Measurements from ENCODE around the gene AAMDC. TPM values are rescaled to one million over a fixed set of nuclear protein-coding genes. Genes with fewer than 3 reads are reported as not detected.

Gene AAMDC
- polyA plus RNA-seq, 1 donor from 2014 or later = 9.7 TPM

GRCh38 chr11:77819411-77819920 is 1.5 kb upstream of the AAMDC start:
- Histone ChIP-seq H3K36me3 (ENCODE audit: insufficient read depth, low read length) (no peaks in the 10 kb centered on the region), H3K9me3 (ENCODE audit: low read length) (peaks cover 4% of the 10 kb centered on the region), H4K20me1 (ENCODE audit: insufficient read depth) (no peaks in the 10 kb centered on the region), H3K27me3 (ENCODE audit: insufficient read depth, low read depth, low read length) (no peaks in the 10 kb centered on the region), H3K9me2 (ENCODE audit: insufficient read depth, low read length) (no peaks in the 10 kb centered on the region), H3K27ac (ENCODE audit: low read length) (peak overlapping the region; percentile 95), H3F3A (ENCODE audit: insufficient read depth, low read length, poor library complexity, severe bottlenecking) (peaks cover 7% of the 10 kb centered on the region), H3K79me2 (replicated peaks; ENCODE audit: insufficient read depth, low read length) (peaks cover 44% of the 10 kb centered on the region), H2AFZ (ENCODE audit: low read depth, low read length) (peak overlapping the region; percentile 78), H3K4me3 (ENCODE audit: low read length) (peak overlapping the region; percentile 92), H3K4me2 (ENCODE audit: low read length) (peak overlapping the region; percentile 97), H3K9ac (ENCODE audit: low read length) (peak overlapping the region; percentile 97)
- peak; percentile 58 for TF ChIP-seq SMC3 (conservative IDR thresholded peaks at IDR 0.05; ENCODE audit: poor library complexity)
- TF ChIP-seq MXI1 (conservative IDR thresholded peaks at IDR 0.05; ENCODE audit: poor library complexity, severe bottlenecking) = peak; percentile 85
- TF ChIP-seq, protein P1, sequence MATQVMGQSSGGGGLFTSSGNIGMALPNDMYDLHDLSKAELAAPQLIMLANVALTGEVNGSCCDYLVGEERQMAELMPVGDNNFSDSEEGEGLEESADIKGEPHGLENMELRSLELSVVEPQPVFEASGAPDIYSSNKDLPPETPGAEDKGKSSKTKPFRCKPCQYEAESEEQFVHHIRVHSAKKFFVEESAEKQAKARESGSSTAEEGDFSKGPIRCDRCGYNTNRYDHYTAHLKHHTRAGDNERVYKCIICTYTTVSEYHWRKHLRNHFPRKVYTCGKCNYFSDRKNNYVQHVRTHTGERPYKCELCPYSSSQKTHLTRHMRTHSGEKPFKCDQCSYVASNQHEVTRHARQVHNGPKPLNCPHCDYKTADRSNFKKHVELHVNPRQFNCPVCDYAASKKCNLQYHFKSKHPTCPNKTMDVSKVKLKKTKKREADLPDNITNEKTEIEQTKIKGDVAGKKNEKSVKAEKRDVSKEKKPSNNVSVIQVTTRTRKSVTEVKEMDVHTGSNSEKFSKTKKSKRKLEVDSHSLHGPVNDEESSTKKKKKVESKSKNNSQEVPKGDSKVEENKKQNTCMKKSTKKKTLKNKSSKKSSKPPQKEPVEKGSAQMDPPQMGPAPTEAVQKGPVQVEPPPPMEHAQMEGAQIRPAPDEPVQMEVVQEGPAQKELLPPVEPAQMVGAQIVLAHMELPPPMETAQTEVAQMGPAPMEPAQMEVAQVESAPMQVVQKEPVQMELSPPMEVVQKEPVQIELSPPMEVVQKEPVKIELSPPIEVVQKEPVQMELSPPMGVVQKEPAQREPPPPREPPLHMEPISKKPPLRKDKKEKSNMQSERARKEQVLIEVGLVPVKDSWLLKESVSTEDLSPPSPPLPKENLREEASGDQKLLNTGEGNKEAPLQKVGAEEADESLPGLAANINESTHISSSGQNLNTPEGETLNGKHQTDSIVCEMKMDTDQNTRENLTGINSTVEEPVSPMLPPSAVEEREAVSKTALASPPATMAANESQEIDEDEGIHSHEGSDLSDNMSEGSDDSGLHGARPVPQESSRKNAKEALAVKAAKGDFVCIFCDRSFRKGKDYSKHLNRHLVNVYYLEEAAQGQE (IDR thresholded peaks at IDR 0.05; ENCODE audit: borderline replicate concordance) = no peak
- peak; percentile 60 for TF ChIP-seq POLR2AphosphoS5 (IDR thresholded peaks at IDR 0.05)
- TF ChIP-seq EZH2 (IDR thresholded peaks at IDR 0.05; ENCODE audit: borderline replicate concordance, insufficient read depth, low read length, poor library complexity, severe bottlenecking) = no peak
- TF ChIP-seq EP300 (conservative IDR thresholded peaks at IDR 0.05; ENCODE audit: poor library complexity, severe bottlenecking) = no peak
- TF ChIP-seq RAD21 (conservative IDR thresholded peaks at IDR 0.05) = peak; percentile 59
- peak; percentile 36 for TF ChIP-seq CTCF (IDR thresholded peaks at IDR 0.05; ENCODE audit: poor library complexity, severe bottlenecking)
- no peak for TF ChIP-seq TAF1 (IDR thresholded peaks at IDR 0.05; ENCODE audit: low read depth)

DNA sequence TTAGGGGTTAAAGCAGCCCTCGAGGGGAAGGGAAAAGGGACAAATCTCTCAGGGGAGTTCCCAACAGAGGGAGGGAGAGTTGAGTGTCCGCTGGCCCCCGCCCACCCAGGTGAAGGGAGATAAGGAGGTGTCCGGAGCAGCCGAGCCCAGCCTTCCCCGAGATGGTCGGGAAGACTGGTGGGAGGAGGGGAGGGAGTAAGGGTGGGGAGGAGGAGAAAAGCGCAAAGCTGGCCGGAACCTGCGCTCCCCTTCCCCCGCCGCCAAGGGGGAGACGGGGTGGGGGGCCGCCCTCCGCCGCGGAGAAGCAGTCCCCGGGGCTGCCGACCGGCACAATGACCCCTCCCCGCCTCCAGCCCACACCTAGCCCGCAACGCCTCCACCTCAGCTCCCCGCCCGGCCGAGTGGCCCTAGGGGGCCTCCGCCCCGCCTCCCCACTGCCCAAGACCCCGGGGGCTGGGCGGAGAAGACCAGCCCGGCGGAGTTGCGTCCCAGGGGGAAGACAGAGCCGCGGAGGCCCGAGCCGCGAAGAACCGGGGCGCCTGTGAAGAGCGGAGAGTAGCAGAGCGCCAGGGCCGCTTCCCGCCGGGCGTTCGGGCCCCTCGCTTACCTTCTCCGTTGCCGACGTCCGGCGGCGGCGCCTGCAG is 901 bp upstream of the AAMDC start:
- H3K27ac ChIP-seq (ENCODE audit: low read length) = peak overlapping the region; percentile 95
- H3K9me3 ChIP-seq (ENCODE audit: low read length) = no peaks in the 10 kb centered on the region
- H3K79me2 ChIP-seq (replicated peaks; ENCODE audit: insufficient read depth, low read length) = peaks cover 38% of the 10 kb centered on the region
- H4K20me1 ChIP-seq (ENCODE audit: insufficient read depth) = no peaks in the 10 kb centered on the region
- H3K4me2 ChIP-seq (ENCODE audit: low read length) = peak overlapping the region; percentile 30
- TF ChIP-seq MXI1 (conservative IDR thresholded peaks at IDR 0.05; ENCODE audit: poor library complexity, severe bottlenecking) = no peak
- TF ChIP-seq RAD21 (conservative IDR thresholded peaks at IDR 0.05) = no peak
- no peak for TF ChIP-seq SMC3 (conservative IDR thresholded peaks at IDR 0.05; ENCODE audit: poor library complexity)
- TF ChIP-seq, protein P1 (IDR thresholded peaks at IDR 0.05; ENCODE audit: borderline replicate concordance) = no peak
- no peak for TF ChIP-seq TAF1 (IDR thresholded peaks at IDR 0.05; ENCODE audit: low read depth)
- TF ChIP-seq POLR2AphosphoS5 (IDR thresholded peaks at IDR 0.05) = no peak
- H2AFZ ChIP-seq (ENCODE audit: low read depth, low read length) = peak overlapping the region; percentile 78
- no peaks in the 10 kb centered on the region for H3K9me2 ChIP-seq (ENCODE audit: insufficient read depth, low read length)
- H3K36me3 ChIP-seq (ENCODE audit: insufficient read depth, low read length) = no peaks in the 10 kb centered on the region
- H3F3A ChIP-seq (ENCODE audit: insufficient read depth, low read length, poor library complexity, severe bottlenecking) = peaks cover 7% of the 10 kb centered on the region
- H3K27me3 ChIP-seq (ENCODE audit: insufficient read depth, low read depth, low read length) = no peaks in the 10 kb centered on the region
- peak overlapping the region; percentile 92 for H3K4me3 ChIP-seq (ENCODE audit: low read length)
- peak overlapping the region; percentile 97 for H3K9ac ChIP-seq (ENCODE audit: low read length)

Measured in neural cell (in vitro differentiated cells).